NCI-H526 treated with DMSO at 0.1 percent for 48 hours (cell line): ENCODE measurements around the gene TBX1.
"Not testable (repeated sequence)": the region's sequence is repeated elsewhere in the genome, so short reads cannot be mapped to it uniquely, and the experiment has no call there.

Experiments used
- DNase-seq: peaks from one replicate; lab custom pipeline; 2025; lab: John Stamatoyannopoulos, UW

TBX1 gene

DNA sequence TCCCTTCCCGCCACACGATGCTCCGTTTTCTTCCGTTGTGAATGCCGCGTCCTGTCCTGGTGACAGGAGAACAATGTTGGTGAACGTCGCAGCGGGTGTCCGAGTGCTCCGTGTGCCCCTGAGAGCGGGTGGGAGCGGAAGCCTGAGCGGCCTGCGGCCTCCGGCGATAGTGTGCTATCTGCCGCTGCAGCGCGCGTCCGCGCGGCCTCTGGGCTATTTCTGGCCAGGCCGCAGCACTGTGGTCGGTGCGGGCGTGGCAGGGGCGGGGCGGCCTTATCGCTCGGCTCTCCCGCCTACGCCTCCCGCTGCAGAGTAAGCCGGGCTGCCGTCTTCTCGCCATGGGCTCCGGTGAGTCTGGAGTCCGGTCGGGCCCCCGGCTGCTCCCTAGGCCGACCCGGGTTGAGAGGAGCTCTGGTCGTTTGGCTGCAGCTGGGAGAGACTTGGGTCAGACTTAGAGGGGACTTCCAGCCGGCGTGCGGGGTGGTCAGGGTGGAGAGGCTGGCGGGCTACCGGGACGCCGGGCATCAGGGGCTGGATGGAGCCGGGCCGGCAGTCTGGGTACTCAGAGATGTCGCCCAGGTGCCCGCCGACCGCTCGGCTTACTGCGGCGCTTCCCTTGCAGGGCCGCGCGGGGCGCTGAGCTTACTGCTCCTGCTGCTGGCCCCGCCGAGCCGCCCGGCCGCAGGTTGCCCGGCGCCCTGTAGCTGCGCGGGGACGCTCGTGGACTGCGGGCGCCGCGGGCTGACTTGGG lies 37.2 kb upstream of the TBX1 start, which contains the start of gene GP1BB:
Gene GP1BB, plus strand, starts transcription at position 308 of the 751 bp plus-strand sequence. Its CDS starts 31 bp downstream, at position 339.
- no peak for DNase-seq

- DNase-seq: no peak
Observed at GRCh38 chr22:19723983-19724827, 36.4 kb upstream of the TBX1 start.

GRCh38 chr22:19724927-19725661 lies 35.5 kb upstream of the TBX1 start:
- DNase-seq: no peak

DNA sequence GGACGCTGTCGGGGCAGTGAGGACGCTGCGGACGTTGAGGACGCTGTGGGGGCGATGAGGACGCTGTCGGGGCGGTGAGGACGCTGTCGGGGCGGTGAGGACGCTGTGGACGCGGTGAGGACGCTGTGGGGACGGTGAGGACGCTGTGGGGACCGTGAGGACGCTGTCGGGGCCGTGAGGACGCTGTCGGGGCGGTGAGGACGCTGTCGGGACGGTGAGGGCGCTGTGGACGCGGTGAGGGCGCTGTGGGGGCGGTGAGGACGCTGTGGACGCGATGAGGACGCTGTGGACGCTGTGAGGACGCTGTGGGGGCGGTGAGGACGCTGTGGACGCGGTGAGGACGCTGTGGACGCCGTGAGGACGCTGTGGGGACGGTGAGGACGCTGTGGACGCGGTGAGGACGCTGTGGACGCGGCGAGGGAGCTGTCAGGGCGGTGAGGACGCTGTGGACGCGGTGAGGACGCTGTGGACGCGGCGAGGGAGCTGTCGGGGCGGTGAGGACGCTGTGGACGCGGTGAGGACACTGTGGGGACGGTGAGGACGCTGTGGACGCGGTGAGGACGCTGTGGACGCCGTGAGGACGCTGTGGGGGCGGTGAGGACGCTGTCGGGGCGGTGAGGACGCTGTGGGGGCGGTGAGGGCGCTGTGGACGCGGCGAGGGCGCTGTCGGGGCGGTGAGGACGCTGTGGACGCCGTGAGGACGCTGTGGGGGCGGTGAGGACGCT lies 34.4 kb upstream of the TBX1 start:
- DNase-seq: not testable (repeated sequence)

- no peak for DNase-seq
Observed at GRCh38 chr22:19727310-19728150, 33.0 kb upstream of the TBX1 start.

- DNase-seq: no peak
Observed at GRCh38 chr22:19728271-19728670, 32.3 kb upstream of the TBX1 start.

- no peak for DNase-seq
Observed at GRCh38 chr22:19728836-19729235, 31.7 kb upstream of the TBX1 start.

- DNase-seq: no peak
Observed at GRCh38 chr22:19729507-19729906, 31.1 kb upstream of the TBX1 start.

GRCh38 chr22:19730198-19730597 lies 30.4 kb upstream of the TBX1 start:
- DNase-seq: no peak

GRCh38 chr22:19730655-19731360 lies 29.8 kb upstream of the TBX1 start:
- DNase-seq: peak; percentile 12

GRCh38 chr22:19731361-19732135 lies 29.0 kb upstream of the TBX1 start:
- no peak for DNase-seq

GRCh38 chr22:19732403-19733113 lies 28.0 kb upstream of the TBX1 start:
- no peak for DNase-seq

GRCh38 chr22:19733755-19734154 lies 26.8 kb upstream of the TBX1 start:
- no peak for DNase-seq

DNA sequence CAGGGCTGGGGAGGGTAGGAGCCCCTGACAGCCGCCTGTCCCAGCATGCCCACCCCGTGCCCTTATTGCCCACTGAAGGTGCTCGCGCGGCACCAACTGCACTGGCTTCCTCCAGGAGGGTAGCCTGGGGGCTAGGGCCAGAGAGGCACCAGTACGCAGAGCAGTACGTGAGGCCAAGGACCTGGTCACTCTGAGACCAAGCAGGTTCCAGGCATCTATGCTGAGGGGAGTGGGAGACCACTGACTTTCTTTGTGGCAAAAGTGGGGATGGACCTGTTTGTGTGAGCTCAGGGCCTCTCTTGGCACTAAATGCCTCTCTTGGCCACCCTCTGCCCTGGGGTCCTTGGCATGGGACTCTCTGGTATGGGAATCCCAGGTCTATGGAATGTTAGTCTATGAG lies 26.4 kb upstream of the TBX1 start:
- DNase-seq: no peak

- no peak for DNase-seq
Observed at GRCh38 chr22:19734837-19735382, 25.7 kb upstream of the TBX1 start.

DNA sequence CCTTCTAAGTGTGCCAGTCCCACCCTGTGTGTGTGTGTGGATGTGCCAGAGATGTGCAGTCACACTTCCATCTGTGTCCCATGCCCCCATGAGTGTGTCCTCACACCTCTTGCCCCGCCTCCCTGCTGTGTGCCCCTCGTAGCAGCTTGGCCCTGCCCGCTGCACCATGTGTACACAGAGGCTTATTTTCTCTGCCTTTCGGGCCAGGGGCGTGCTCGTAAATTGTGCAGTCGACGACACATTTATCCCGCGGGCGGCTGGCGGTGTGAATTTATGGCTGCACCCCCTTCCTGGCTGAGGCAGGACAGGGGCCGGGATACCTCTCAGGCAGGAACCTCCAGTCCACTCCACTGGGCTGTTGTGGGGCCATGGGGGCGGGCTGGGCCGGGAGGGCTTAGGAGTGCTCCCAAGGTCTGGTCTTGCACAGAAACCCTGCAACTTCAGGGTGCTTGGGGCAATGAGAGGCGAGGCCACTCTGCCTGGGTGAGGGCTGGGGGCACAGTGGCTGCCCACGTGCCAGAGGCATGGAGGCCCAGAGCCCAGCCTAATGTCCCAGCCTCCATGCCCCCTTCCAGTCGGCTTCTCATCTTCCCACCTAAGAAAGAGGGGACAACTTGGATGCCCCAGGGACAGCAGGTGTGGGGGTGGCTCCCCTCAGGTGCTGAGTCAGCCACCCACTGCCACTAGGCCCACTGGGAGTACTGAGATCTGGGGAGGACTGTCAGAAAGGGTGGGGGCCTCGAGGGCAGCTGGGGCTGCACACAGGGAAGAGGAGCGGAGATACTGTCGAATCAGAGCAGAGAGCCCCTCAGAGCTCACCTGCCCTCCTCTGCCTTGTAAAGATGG lies 24.7 kb upstream of the TBX1 start:
- no peak for DNase-seq

- no peak for DNase-seq
Observed at GRCh38 chr22:19737846-19738663, 22.5 kb upstream of the TBX1 start.
